Measurements from ENCODE around the gene LAMA3.

LAMA3 gene

GRCh38 chr18:23877371-23877770 is 188.1 kb downstream of the LAMA3 start:
- no peak for DNase-seq (ENCODE audit: low spot score)

GRCh38 chr18:23878336-23878900 is 189.2 kb downstream of the LAMA3 start:
- DNase-seq (ENCODE audit: low spot score), result no peak

GRCh38 chr18:23879126-23879525 is 189.9 kb downstream of the LAMA3 start:
- DNase-seq (ENCODE audit: low spot score), result no peak

- DNase-seq (ENCODE audit: low spot score), result no peak
Measured at GRCh38 chr18:23879544-23879943, 190.3 kb downstream of the LAMA3 start.

- DNase-seq (ENCODE audit: low spot score), result no peak
Measured at GRCh38 chr18:23879966-23880565, 190.8 kb downstream of the LAMA3 start.

- DNase-seq (ENCODE audit: low spot score), result no peak
Measured at GRCh38 chr18:23880931-23881617, 191.8 kb downstream of the LAMA3 start.

GRCh38 chr18:23881778-23882177 is 192.5 kb downstream of the LAMA3 start:
- no peak for DNase-seq (ENCODE audit: low spot score)

GRCh38 chr18:23882616-23883276 is 193.5 kb downstream of the LAMA3 start:
- no peak for DNase-seq (ENCODE audit: low spot score)

- no peak for DNase-seq (ENCODE audit: low spot score)
Measured at GRCh38 chr18:23883277-23883790, 194.1 kb downstream of the LAMA3 start.

- no peak for DNase-seq (ENCODE audit: low spot score)
Measured at GRCh38 chr18:23884681-23885375, 195.6 kb downstream of the LAMA3 start.

- DNase-seq (ENCODE audit: low spot score), result no peak
Measured at GRCh38 chr18:23885750-23886149, 196.5 kb downstream of the LAMA3 start.

- no peak for DNase-seq (ENCODE audit: low spot score)
Measured at GRCh38 chr18:23887035-23887434, 197.8 kb downstream of the LAMA3 start.

- DNase-seq (ENCODE audit: low spot score), result no peak
Measured at GRCh38 chr18:23887493-23887892, 198.2 kb downstream of the LAMA3 start.

- DNase-seq (ENCODE audit: low spot score), result no peak
Measured at GRCh38 chr18:23888881-23889280, 199.6 kb downstream of the LAMA3 start.

GRCh38 chr18:23889907-23890306 is 200.7 kb downstream of the LAMA3 start:
- DNase-seq (ENCODE audit: low spot score), result no peak

GRCh38 chr18:23890589-23890988 is 201.3 kb downstream of the LAMA3 start:
- no peak for DNase-seq (ENCODE audit: low spot score)

- DNase-seq (ENCODE audit: low spot score), result no peak
Measured at GRCh38 chr18:23893653-23894052, 204.4 kb downstream of the LAMA3 start.

- DNase-seq (ENCODE audit: low spot score), result no peak
Measured at GRCh38 chr18:23894661-23895175, 205.5 kb downstream of the LAMA3 start.

- no peak for DNase-seq (ENCODE audit: low spot score)
Measured at GRCh38 chr18:23897291-23897690, 208.0 kb downstream of the LAMA3 start.

- DNase-seq (ENCODE audit: low spot score), result no peak
Measured at GRCh38 chr18:23897733-23898132, 208.5 kb downstream of the LAMA3 start.

- DNase-seq (ENCODE audit: low spot score), result no peak
Measured at GRCh38 chr18:23900994-23901393, 211.7 kb downstream of the LAMA3 start.

- DNase-seq (ENCODE audit: low spot score), result no peak
Measured at GRCh38 chr18:23902396-23902795, 213.1 kb downstream of the LAMA3 start.

Measured in hematopoietic multipotent progenitor cell treated with erythropoietin and hydrocortisone succinate and interleukin-3 and kit ligand, for 15 days (in vitro differentiated cells).